Activated CD4-positive, alpha-beta T cell treated with anti-CD3 and anti-CD28 coated beads, Interleukin-2, amount 50 U/mL, for 24 hours (primary cell): ENCODE results near the gene ZDHHC7.
"Not testable (repeated sequence)": the region's sequence is repeated elsewhere in the genome, so short reads cannot be mapped to it uniquely, and the experiment has no call there.

ENCODE experiments used
- DNase-seq, 2 donors: peaks; one replicate each; pipeline ENCODE4 v3.0.0-alpha.2; 2020; ENCODE audit warnings: low read depth in 1 of 2, low spot score in 1 of 2

Gene ZDHHC7

DNA sequence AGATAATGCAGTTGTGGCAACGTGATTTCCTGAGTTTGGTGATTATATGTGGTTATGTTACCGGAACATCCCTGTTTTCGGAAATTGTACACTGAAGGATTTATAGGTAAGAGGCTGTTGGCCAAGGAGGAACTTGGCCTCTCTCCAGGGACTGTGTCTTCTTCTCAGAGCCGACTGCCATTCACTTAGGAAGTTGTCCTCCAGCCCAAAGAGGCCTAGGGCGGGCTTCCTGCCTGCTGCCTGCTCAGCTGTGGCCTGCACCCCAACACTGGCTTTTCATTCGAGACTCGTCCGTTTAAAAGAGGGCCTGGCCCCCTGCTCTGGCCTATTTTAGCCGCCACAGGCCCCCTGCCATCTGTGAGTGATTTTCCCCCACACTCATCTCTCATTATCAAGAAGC lies 64.3 kb downstream of the ZDHHC7 start:
- no peak for DNase-seq

DNA sequence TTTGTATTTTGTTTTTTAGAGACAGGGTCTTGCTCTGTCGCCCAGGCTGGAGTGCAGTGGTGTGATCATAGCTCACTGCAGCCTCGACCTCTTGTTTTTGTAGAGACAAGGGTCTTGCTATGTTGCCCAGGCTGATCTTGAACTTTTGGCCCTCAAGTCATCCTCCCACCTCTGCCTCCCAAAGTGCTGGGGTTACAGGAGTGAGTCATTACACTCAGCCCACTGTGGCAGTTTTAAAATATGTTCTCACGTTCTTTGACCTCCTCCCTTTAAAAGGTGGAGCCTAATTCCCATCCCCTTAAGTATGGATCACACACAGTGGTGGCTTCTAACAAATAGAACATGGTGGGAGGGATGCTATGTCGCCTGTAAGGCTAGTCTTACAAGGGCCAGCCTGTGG lies 67.7 kb downstream of the ZDHHC7 start:
- DNase-seq, result no peak

DNA sequence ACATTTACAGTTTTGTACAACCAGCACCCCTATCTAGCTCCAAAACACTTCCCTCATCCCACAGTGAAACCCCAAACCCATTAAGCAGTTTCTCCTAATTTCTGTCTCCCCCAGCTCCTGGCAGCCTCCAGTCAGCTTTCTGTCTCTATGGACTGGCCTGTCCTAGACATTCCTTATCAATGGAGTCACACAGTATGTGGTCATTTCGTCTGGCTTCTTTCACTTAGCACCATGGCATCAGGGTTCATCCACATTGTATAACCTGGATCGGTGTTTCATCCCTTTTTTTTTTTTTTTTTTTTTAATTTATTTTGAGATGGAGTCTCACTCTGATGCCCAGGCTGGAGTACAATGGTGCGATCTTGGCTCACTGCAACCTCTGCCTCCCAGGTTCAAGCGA lies 68.5 kb downstream of the ZDHHC7 start:
- DNase-seq, result no peak

DNA sequence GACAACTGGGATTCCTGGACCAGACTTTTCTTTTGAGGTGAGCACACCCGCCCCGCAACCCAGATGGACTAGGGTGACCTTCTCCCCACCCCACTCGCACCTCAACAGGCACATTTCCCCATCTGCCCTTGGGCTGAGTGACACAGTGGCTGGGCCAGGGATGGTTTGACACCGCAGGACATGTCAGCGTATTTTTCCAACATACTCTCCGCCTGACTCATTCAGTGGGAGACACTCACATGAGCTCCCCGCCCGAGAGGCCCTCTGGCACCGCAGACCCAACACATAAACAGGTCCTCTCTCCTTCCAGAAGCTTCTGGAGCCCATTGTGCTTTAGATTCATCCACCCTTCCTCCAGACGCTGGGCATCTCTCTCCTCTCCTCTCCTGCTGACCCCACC lies 69.4 kb downstream of the ZDHHC7 start:
- DNase-seq, result no peak

DNA sequence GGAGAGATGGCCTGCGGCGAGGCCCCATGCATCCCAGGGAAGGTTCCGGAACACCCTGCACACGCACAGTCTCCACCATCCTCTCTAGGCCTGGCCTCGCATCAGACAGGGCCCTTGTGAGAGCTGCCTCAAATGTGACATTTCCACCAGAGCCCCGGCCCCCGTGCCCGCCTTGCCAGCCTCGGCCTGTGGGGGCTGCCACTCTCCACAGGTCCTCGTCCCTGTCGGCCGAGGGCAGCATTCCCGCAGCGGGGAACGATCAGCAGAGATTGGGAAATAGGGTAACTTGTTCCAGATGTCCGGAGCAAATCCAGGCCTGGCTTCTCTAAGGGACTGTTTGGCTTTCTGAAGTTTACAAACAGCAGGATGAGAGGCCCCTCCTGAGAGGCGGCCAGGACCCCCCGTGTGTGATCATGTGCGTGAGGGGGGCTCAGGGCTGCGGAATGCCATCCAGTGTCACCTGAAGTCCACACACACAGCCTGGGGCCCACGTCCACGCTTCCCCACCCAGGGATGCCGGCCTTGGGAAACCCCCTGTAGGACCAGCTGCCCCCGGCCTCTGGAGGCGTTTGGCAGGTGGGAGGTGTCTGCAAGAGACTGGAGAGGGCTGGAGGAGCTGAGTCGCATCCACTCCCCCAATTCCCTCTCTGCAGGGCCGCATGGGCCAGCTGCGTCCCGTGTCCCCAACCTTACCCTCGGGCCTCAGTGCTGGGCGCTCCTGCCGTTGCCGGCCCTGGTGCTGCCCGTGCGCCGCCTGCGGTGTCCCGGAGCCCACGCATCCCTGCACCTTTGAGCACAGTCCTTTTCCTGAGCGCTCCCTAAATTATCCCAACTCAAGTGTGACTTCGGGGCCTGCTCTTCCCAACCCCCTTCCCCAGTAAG lies 70.4 kb downstream of the ZDHHC7 start:
- DNase-seq, result no peak

DNA sequence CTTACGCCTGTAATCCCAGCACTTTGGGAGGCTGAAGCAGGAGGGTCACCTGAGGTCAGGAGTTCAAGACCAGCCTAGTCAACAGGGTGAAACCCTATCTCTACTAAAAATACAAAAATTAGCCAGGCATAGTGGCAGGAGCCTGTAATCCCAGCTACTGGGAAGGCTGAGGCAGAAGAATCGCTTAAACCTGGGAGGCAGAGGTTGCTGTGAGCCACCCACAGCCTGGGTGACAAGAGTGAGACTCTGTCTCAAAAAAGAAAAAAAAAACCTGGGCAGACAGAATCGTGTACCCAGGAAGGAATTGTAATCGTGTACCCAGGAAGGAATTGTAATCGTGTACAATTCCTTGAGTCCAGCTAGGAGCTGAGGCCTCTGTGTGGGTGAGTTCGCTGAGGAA lies 72.7 kb downstream of the ZDHHC7 start:
- DNase-seq, result not testable (repeated sequence)

DNA sequence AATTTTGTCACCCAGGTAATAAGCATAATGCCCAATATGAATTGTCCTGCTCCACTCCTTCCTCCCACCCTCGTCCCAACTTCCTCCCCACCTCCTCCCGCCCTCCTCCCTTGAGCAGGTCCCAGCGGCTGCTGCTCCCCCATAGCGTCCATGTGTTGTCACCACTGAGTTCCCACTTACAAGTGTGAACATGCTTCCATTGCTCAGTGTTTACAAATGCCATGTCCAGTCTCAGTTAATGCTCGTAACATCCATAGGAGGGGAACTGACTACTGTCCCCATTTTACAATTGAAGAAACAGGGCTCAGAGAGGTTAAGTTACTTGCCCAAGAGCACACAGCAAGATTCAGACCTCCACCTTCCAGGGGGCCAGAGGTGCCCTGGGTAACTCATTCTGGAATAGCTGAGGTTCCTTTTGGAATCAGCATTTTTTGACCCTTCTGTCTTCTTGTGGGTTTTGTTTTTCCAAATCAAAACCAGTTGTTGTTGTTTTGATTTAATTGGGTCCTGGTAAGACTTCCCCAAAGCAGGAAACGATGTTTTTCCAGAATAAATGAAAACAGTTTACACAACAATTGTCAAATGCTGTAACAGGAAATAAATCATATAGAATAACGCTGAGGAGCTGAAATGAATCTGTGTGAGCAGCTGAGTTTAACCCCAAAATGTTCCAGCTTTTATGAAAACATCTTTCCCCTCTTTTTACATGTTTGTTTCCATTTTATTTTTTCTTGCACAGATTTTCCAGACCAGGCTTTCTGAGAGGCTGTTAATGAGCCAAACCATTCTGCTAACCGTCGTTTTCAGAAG lies 73.9 kb downstream of the ZDHHC7 start:
- no peak for DNase-seq

DNA sequence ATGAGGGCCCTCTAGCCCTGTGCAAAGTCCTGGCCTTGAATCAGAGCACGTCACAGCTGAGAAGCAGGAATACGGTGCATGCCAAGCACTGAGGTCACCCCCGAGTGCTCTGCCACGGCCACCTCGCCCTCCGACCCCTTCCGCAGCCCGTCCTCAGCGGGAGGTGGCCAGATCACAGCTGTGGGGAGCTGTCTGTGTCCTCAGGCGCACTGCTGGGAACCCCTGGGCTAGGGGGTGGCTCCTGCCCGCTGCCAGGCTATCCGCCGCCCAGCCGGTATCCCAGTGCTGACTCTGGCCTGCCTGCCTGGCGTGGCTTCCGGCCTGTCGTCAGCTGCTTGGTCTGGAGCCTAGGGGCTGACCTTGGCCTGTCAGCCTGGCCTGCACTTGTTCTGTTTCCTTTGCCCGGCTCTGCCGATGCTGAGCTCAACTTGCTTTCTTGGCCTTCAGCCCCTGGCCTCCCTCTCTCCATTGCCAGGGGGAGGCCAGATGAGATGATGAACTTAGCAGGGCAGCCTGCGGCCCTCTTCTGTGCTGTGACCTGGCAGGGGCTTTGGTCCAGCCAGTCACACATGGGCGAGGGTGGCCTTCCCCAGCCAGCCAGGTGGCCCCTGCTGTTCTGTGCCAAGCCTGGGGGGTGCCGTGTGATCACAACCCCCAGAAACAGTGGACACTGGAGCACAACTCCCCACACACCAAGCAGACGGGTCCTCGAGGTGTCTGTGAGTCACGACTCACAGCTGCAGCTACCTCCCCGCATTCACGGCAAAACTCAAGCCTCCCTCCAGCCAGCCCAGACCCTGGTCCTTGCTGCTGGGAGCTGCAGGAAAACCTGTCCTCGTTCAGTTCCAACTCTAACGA lies 77.3 kb downstream of the ZDHHC7 start:
- no peak for DNase-seq

DNA sequence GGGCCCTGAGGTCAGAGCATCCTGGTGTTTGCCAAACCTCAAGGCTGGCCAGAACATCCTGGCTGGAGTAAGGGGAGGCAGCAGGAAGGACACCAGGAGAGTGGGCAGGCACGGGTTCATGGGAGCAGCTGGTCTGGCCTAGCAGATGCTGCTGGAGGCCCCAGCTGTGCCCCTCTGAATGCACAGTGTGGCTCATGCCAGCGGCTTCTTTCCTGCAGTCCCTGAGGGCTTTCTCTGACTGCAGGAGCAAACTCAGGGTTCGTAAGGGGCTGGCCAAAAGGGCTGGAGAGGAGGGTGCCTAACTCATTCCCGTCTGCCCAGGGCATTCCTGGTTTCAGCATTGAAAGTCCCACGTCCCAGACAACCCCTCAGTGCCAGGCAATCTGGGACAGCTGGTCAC lies 78.7 kb downstream of the ZDHHC7 start:
- DNase-seq, result no peak

DNA sequence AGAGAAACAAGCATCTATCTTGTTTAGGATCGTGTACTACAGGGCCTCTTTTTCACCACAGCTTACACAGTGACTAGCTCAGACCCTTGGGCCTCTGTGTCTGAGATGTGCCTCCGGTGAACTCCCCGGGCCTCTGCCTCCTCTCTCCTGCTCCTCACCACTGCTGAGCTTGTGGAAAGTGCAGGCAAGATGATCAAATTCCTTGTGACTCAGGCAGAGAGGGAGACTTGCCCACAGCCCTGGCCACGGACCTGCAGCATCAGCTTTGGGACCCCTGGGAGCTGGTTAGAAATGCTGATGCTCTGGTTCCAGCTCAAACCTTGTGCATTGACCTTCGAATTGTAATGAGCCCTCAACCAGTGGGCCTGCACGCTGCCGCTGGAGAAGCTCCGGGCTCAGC lies 79.8 kb downstream of the ZDHHC7 start:
- no peak for DNase-seq

DNA sequence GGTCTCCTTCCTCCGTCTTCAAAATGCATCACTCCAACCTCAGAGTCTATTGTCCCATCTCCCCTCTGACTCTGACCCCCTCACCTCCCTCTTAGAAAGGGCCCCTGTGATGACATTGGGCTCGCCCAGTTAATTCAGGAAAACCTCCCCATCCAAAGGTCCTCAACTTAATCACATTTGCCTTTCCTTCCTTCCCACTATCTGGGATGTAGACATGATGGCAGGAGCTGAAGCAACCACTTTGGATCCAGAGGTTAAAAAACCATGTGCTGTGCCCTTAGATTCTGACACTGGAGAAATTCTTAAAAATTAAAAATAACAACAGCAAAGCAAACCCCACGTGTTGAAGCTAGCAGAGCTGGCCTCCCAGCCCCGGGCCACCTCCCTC lies 80.2 kb downstream of the ZDHHC7 start:
- DNase-seq, result no peak

DNA sequence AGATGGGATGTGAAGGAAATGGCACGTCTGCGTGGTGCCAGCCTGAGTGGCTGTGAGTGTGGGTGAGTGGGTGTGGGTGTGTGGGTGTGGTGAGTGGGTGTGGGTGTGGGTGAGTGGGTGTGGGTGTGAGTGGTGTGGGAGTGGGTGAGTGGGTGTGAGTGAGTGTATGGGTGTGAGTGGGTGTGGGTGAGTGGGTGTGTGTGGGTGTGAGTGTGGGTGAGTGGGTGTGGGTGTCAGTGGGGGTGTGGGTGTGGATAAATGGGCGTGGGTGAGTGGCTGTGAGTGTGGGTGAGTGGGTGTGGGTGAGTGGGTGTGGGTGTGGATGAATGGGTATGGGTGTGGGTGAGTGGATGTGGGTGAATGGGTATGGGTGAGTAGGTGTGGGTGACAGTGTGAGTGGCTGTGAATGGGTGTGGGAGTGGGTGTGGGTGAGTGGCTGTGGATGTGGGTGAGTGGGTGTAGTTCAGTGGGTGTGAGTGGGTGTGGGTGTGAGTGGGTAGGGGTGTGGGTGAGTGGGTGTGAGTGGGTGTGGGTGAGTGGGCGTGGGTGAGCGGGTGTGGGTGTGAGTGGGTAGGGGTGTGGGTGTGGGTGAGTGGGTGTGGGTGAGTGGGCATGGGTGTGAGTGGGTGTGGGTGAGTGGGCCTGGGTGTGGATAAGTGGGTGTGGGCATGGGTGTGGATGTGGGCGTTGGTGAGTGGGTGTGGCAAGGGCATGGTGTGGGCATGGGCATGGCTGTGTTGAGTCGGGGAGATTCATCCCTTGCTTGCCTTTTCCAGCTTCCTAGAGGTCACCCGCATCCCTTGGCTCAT lies 80.8 kb downstream of the ZDHHC7 start:
- DNase-seq, result no peak

DNA sequence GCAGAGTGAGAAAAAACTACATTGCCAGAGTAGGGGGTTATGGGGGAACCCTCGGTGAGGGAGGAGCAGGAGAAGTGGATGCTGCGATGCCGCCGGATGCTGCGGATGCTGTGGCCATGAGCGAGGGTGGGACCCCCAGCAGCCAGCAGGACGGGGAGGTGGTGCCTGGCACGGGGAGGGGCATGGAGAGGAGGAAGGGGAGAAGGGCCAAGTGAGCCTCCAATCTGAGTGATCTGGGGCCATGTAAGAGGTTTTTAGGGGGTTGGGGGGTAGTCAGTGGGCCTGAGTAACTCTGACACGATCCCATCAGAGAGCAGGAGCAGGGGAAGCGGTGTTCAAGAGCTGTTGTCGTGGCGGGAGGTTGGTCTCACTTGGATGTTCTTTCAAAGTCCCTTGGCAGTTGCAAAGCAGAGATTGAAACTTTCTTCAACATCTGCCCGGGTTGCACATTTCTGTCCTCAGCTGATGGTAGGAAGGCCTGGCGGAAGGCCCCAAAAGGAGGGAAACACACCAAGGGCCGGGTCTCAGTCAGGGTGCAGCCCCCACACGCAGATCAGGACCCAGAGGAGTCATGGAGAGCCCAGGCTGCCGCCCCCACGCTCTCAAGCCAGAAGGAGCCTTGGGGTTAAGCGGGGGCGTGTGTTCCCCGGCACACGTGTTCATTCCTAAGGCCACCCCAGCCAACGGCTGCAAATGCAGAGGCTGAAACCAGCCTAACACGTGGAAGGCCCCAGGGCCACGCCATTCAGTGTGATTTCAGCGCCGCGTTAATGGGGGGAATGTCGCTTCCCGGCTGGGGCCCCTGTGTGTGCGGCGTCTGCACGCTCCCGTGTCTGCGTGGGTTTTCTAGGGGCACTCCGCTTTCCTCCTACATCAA lies 81.7 kb downstream of the ZDHHC7 start:
- DNase-seq, result no peak

DNA sequence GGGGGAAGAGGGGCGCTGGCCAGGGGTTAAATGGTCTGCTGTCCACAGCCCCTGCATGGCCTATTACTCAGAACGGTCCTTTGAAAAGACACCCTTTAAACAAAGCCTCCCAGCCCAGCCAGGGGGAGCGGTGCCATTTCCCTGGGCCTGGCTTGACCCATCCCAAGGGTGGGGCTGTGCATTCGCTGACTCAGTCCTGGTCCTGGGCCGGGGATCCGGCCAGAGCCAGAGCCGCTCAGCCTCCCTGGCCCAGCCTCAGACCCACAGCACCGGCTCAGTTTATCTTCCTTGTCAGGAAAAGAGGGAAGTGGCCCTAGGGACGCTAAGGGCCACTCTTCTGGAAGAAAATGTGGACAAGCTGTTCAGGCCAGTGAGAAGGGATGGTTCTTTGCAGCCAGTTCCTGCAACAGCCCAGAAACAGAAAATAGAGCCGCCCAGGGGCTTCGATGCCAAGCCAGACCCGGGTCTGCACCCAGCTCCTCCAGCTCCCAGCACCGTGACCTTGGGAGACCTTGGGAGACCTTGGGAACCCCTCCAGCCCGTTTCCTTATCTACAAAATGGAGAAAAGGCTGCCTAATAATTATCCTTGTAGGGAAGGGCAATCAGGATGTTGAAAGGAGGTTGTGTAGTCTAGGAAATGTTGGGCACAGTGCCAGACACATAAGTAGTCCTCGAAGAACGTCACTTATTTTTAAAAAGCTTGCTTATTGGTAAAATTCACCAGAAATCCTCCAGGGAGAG lies 82.5 kb downstream of the ZDHHC7 start:
- DNase-seq, result no peak

DNA sequence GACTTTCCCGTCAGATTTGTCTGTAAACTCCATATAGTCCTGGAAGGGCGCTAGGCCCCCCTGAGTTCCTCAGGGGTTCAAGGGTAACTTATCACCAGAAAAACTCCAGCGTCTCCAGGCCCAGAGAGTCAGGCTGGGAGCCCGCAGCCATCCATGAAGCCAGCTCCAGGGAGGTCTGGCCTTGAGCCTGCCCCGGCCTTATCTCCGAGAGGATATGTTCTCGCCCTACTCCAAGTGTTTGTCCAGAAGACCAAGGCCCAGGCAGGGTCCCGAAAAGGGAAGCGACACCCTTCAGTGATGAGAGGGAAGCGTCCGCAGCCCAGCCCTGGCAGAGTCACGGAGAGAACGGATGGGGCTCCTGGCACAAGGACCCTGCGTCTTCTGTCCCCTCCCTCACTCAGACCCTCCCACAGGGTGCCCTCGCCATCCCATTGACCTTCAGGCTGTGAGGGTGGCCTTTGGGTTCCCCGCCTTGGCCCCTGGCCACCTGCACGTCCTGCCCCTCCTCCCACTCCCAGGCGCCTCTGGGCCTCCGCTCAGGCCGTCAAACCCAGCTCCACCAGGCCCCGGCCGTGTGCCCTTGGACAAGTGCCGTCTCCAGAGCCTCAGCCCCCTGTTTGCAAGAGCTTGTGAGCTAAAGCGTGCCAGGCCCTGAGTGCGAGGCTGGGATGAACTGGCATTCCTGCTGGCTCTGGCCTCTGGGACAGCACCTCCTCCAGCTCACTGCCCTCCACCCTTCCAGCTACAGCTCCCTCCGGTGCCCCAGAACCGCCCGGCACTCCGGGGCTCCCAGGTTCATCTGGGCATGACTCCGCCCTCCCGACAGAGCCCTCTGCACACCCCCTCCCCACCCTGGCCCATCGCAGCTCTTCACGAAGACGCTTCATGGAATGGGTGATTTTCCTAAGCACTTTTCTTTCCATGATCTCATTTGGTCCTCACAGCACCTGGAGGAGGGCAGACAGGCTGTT lies 83.4 kb downstream of the ZDHHC7 start:
- no peak for DNase-seq

DNA sequence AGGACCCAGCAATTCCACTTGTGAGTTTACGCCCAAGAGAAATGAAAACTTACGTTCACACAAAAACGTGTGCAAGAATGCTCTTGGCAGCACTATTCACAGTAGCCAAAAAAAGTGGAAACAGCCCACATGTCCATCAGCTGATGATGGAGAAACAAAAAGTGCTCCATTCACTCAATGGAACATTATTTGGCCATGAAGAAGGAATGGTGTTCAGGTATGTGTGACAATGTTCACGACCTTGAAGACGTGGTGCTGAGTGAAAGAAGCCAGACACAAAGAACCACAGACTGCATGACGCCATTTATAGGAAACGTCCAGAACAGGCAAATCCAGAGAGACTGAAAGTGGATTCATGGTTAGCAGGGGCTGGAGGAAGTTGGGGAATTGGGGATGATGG lies 84.9 kb downstream of the ZDHHC7 start:
- no peak for DNase-seq

DNA sequence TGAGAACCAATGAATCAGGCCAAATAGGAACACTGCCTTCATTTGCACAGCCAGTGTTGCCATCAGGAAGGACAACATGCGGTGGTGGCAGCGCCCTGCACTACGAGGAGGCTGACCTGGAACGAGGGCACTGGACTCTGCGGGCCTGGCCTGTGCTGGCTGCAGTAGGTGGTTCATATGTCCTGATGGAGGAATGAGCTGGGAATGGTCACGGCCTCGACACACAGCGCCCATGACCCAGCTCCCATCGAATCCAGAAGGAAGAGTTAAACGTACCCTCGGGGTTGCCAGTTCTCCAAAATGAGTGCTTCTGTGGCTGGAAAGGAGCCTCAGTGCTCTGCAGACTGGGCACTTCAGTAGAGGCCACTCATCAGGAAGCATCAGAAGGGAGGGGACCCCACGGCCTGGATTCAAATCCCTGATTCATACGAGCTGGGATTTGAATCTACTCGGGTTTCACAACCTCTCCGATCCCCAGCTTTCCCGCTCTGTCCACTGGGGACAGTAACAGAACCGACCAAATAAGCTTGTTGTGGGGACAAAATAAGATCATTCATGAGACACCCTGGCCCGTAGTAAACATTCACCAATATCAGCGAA lies 85.5 kb downstream of the ZDHHC7 start:
- DNase-seq, result no peak
